H9 (cell line): ENCODE data around the gene ZFAND3. TPM values are rescaled to one million over a fixed set of nuclear protein-coding genes. Genes with fewer than 3 reads are reported as not detected.

Experiments used
- DNase-seq: peaks from one replicate; pipeline ENCODE4 v3.0.0-alpha.2; 2017
- H2AFZ ChIP-seq: one replicate; pipeline ENCODE4 v1.6.1; 2013; ENCODE audit warnings: mild to moderate bottlenecking, low read length, control low read depth, moderate library complexity
- H2AK5ac ChIP-seq: 2 replicates; pipeline ENCODE4 v1.6.1; 2013; ENCODE audit warnings: low read length, control low read depth, mixed read lengths; ENCODE audit not compliant: insufficient read length
- H2BK120ac ChIP-seq: one replicate; pipeline ENCODE4 v1.6.1; 2013; ENCODE audit warnings: low read depth, mild to moderate bottlenecking, low read length, control low read depth, inconsistent platforms; ENCODE audit not compliant: poor library complexity, severe bottlenecking
- H2BK12ac ChIP-seq: 2 replicates; pipeline ENCODE4 v1.6.1; 2013; ENCODE audit warnings: low read length, control low read depth, mixed read lengths, low read depth; ENCODE audit not compliant: insufficient read length
- H2BK15ac ChIP-seq: 2 replicates; pipeline ENCODE4 v1.6.1; 2013; ENCODE audit warnings: low read depth, low read length, control low read depth
- H2BK20ac ChIP-seq: one replicate; pipeline ENCODE4 v1.6.1; 2013; ENCODE audit warnings: low read depth, mild to moderate bottlenecking, low read length, control low read depth, inconsistent platforms; ENCODE audit not compliant: poor library complexity, severe bottlenecking
- H2BK5ac ChIP-seq: 2 replicates; pipeline ENCODE4 v1.6.1; 2013; ENCODE audit warnings: low read length, control low read depth, mixed read lengths; ENCODE audit not compliant: insufficient read length
- H3K14ac ChIP-seq: 2 replicates; pipeline ENCODE4 v1.6.1; 2013; ENCODE audit warnings: low read length, control low read depth; ENCODE audit not compliant: insufficient read depth
- H3K18ac ChIP-seq: 2 replicates; pipeline ENCODE4 v1.6.1; 2013; ENCODE audit warnings: low read depth, mild to moderate bottlenecking, mixed read lengths, low read length, control low read depth; ENCODE audit not compliant: insufficient read length
- H3K23ac ChIP-seq: 2 replicates; pipeline ENCODE4 v1.6.1; 2013; ENCODE audit warnings: low read length, control low read depth, mixed read lengths, low read depth; ENCODE audit not compliant: insufficient read length
- H3K23me2 ChIP-seq: 2 replicates; pipeline ENCODE4 v1.6.1; 2013; ENCODE audit warnings: low read depth, mild to moderate bottlenecking, mixed read lengths, low read length, control low read depth; ENCODE audit not compliant: insufficient read length, poor library complexity, severe bottlenecking
- H3K27ac ChIP-seq: 2 replicates; pipeline ENCODE4 v1.5.1; 2013; ENCODE audit warnings: low read length, control low read depth, mixed read lengths, low read depth; ENCODE audit not compliant: insufficient read length
- H3K27me3 ChIP-seq: 2 replicates; pipeline ENCODE4 v1.6.1; 2013; ENCODE audit warnings: low read length, control low read depth, inconsistent platforms; ENCODE audit not compliant: insufficient read depth
- H3K4ac ChIP-seq: 2 replicates; pipeline ENCODE4 v1.6.1; 2013; ENCODE audit warnings: low read depth, mild to moderate bottlenecking, control low read depth, inconsistent platforms, low read length, moderate library complexity
- H3K4me1 ChIP-seq: 2 replicates; pipeline ENCODE4 v1.6.1; 2013; ENCODE audit warnings: low read length, control low read depth, inconsistent platforms; ENCODE audit not compliant: insufficient read depth
- H3K4me2 ChIP-seq: 2 replicates; pipeline ENCODE4 v1.6.1; 2013; ENCODE audit warnings: low read length, control low read depth, mixed read lengths; ENCODE audit not compliant: insufficient read length, insufficient read depth
- H3K56ac ChIP-seq: 2 replicates; pipeline ENCODE4 v1.6.1; 2013; ENCODE audit warnings: low read depth, mild to moderate bottlenecking, mixed read lengths, low read length, control low read depth; ENCODE audit not compliant: insufficient read length
- H3K79me1 ChIP-seq: 2 replicates; pipeline ENCODE4 v1.6.1; 2013; ENCODE audit warnings: low read depth, mild to moderate bottlenecking, moderate library complexity, low read length, control low read depth, inconsistent platforms; ENCODE audit not compliant: insufficient read depth, poor library complexity, severe bottlenecking
- H3K79me2 ChIP-seq: 2 replicates; pipeline ENCODE4 v1.6.1; 2013; ENCODE audit warnings: low read length, control low read depth, inconsistent platforms; ENCODE audit not compliant: insufficient read depth
- H3K9ac ChIP-seq: 2 replicates; pipeline ENCODE4 v1.6.1; 2013; ENCODE audit warnings: low read length, control low read depth, mixed read lengths; ENCODE audit not compliant: insufficient read length; ENCODE audit errors: extremely low read depth
- H3K9me3 ChIP-seq: one replicate; pipeline ENCODE4 v1.6.1; 2013; ENCODE audit warnings: low read depth, low read length, inconsistent platforms; ENCODE audit not compliant: control insufficient read depth
- H3T11ph ChIP-seq: one replicate; pipeline ENCODE4 v1.6.1; 2013; ENCODE audit warnings: mild to moderate bottlenecking, low read length, control low read depth, inconsistent platforms
- H4K20me1 ChIP-seq: one replicate; pipeline ENCODE4 v1.6.1; 2013; ENCODE audit not compliant: control insufficient read depth, insufficient read length, insufficient read depth
- H4K5ac ChIP-seq: 2 replicates; pipeline ENCODE4 v1.6.1; 2013; ENCODE audit warnings: low read depth, mild to moderate bottlenecking, mixed read lengths, low read length, control low read depth; ENCODE audit not compliant: insufficient read length
- H4K8ac ChIP-seq: replicated peaks from 2 replicates; pipeline ENCODE4 v1.6.1; 2013; ENCODE audit warnings: low read length, control low read depth, mixed read lengths, low read depth; ENCODE audit not compliant: insufficient read length
- H4K91ac ChIP-seq: 2 replicates; pipeline ENCODE4 v1.6.1; 2013; ENCODE audit warnings: low read depth, mild to moderate bottlenecking, moderate library complexity, mixed read lengths, low read length, control low read depth; ENCODE audit not compliant: insufficient read length
- H3K27ac Mint-ChIP-seq, 3 experiments: 2 replicates in 2 of 3; 3 replicates in 1 of 3; pipeline ENCODE4 v1.8.0; 2020 to 2021; ENCODE audit warnings: mixed read lengths in 3 of 3, mild to moderate bottlenecking in 1 of 3, moderate library complexity in 1 of 3
- H3K27me3 Mint-ChIP-seq: 2 replicates; pipeline ENCODE4 v1.8.0; 2021; ENCODE audit warnings: low read depth, mild to moderate bottlenecking, moderate library complexity, mixed read lengths
- H3K36me3 Mint-ChIP-seq, 3 experiments: 2 replicates in 2 of 3; 3 replicates in 1 of 3; pipeline ENCODE4 v1.8.0; 2020 to 2021; ENCODE audit warnings: low read depth in 3 of 3, mixed read lengths in 3 of 3; ENCODE audit not compliant: insufficient read depth in 1 of 3
- H3K4me1 Mint-ChIP-seq, 2 experiments: 2 replicates each; pipeline ENCODE4 v1.8.0; 2020; ENCODE audit warnings: mixed read lengths in 2 of 2
- H3K4me3 Mint-ChIP-seq, 2 experiments: 2 replicates in 1 of 2; 3 replicates in 1 of 2; pipeline ENCODE4 v1.8.0; 2020 to 2021; ENCODE audit warnings: mild to moderate bottlenecking in 2 of 2, mixed read lengths in 2 of 2, moderate library complexity in 1 of 2
- H3K9me3 Mint-ChIP-seq, 2 experiments: 2 replicates in 1 of 2; 3 replicates in 1 of 2; pipeline ENCODE4 v1.8.0; 2020; ENCODE audit warnings: mild to moderate bottlenecking in 2 of 2, mixed read lengths in 2 of 2, moderate library complexity in 1 of 2
- CTCF ChIP-seq: fragments of 200-600 bp; sonication (generic); conservative IDR thresholded peaks from 3 replicates; pipeline ENCODE4 v1.8.0; 2021; ENCODE audit warnings: antibody characterized with exemption, mild to moderate bottlenecking
- total RNA-seq: library from RNA; stranded (reverse); gene quantifications from 2 replicates; pipeline ENCODE4 v1.2.1, GENCODE V29; 2021

Gene ZFAND3
- total RNA-seq, 1 experiment from 2014 or later: 57.7 TPM

- H2BK20ac ChIP-seq: no peak overlapping the region
- no peaks in the 10 kb centered on the region for H3K79me1 ChIP-seq
- H4K5ac ChIP-seq: no peak overlapping the region
- no peak for TF ChIP-seq CTCF
- H4K8ac ChIP-seq: no peak overlapping the region
- no peak overlapping the region for H2BK5ac ChIP-seq
- H4K20me1 ChIP-seq: no peaks in the 10 kb centered on the region
- no peak for DNase-seq
- no peak overlapping the region for H2BK15ac ChIP-seq
- H4K91ac ChIP-seq: no peak overlapping the region
- Mint-ChIP-seq H3K27me3 (peaks cover 22% of the 10 kb centered on the region), H3K9me3 (no peaks in the 10 kb centered on the region; a peak in 1 of 5 replicates), H3K36me3 (no peaks in the 10 kb centered on the region), H3K4me1 (peaks cover 6 to 10% of the 10 kb centered on the region in 2 experiments), H3K4me3 (no peak overlapping the region), H3K27ac (no peak overlapping the region; a peak in 1 of 7 replicates)
- no peaks in the 10 kb centered on the region for H3K9me3 ChIP-seq
- H2AK5ac ChIP-seq: no peak overlapping the region
- no peak overlapping the region for H3K56ac ChIP-seq
- H3K23ac ChIP-seq: no peak overlapping the region
- H3K4ac ChIP-seq: no peak overlapping the region
- no peak overlapping the region for H2BK12ac ChIP-seq
- no peak overlapping the region for H3K27ac ChIP-seq
- no peak overlapping the region for H3T11ph ChIP-seq
- no peak overlapping the region for H2AFZ ChIP-seq
- no peaks in the 10 kb centered on the region; the same call in 1 of the 2 replicates for H3K27me3 ChIP-seq
- no peak overlapping the region for H3K9ac ChIP-seq
- H3K14ac ChIP-seq: no peak overlapping the region
- no peak overlapping the region for H3K18ac ChIP-seq
- H2BK120ac ChIP-seq: no peak overlapping the region
- no peak overlapping the region for H3K4me2 ChIP-seq
- H3K4me1 ChIP-seq: no peaks in the 10 kb centered on the region
- H3K23me2 ChIP-seq: no peaks in the 10 kb centered on the region
- H3K79me2 ChIP-seq: no peaks in the 10 kb centered on the region
Measured at GRCh38 chr6:37801605-37801940, 18.0 kb upstream of the ZFAND3 start.
